CD4-positive, alpha-beta memory T cell (primary cell): ENCODE results near the gene PTPRG. TPM values are rescaled to one million over a fixed set of nuclear protein-coding genes. Genes with fewer than 3 reads are reported as not detected.

ENCODE experiments used
- CTCF ChIA-PET: fragments of 350-600 bp; sonication (Branson Sonifier 250); formaldehyde crosslinking; loops from one replicate; lab custom pipeline; 2021; ENCODE audit warnings: inconsistent platforms; ENCODE audit not compliant: partially characterized antibody; lab: Charles Lee
- POLR2A ChIA-PET: fragments of 350-600 bp; sonication (Branson Sonifier 250); formaldehyde crosslinking; loops from one replicate; lab custom pipeline; 2021; ENCODE audit not compliant: partially characterized antibody; lab: Charles Lee
- DNase-seq, 5 donors: peaks; one replicate each; pipeline versions ENCODE4 v3.0.0 to v3.0.0-alpha.2; 2020 to 2022; ENCODE audit warnings: mixed read lengths in 1 of 5
- H3K27ac ChIP-seq: one replicate; pipeline ENCODE4 v1.7.0; 2013; ENCODE audit warnings: low read depth, low read length
- H3K27me3 ChIP-seq: 2 replicates; pipeline ENCODE4 v1.7.0; 2013; ENCODE audit warnings: mild to moderate bottlenecking, low read length, moderate library complexity; ENCODE audit not compliant: insufficient read depth
- H3K36me3 ChIP-seq: 2 replicates; pipeline ENCODE4 v1.7.0; 2013; ENCODE audit warnings: mild to moderate bottlenecking, low read length, moderate library complexity; ENCODE audit not compliant: insufficient read depth
- H3K4me1 ChIP-seq: 2 replicates; pipeline ENCODE4 v1.7.0; 2013; ENCODE audit warnings: mild to moderate bottlenecking, low read length, moderate library complexity; ENCODE audit not compliant: insufficient read depth
- H3K4me3 ChIP-seq, 2 donors: one replicate each; pipeline ENCODE4 v1.7.0; 2013; ENCODE audit warnings: low read length in 2 of 2, mild to moderate bottlenecking in 1 of 2
- H3K9me3 ChIP-seq, 2 donors: one replicate each; pipeline ENCODE4 v1.7.0; 2013; ENCODE audit warnings: low read length in 2 of 2, control low read depth in 1 of 2; ENCODE audit not compliant: control insufficient read depth in 1 of 2
- H3K27ac Mint-ChIP-seq, 7 donors: one replicate each; pipeline ENCODE4 v1.8.0; 2020 to 2021; ENCODE audit warnings: mixed read lengths in 7 of 7, mild to moderate bottlenecking in 6 of 7, inconsistent platforms in 3 of 7, moderate library complexity in 3 of 7
- H3K27me3 Mint-ChIP-seq, 2 donors: one replicate each; pipeline ENCODE4 v1.8.0; 2020 to 2021; ENCODE audit warnings: mixed read lengths in 2 of 2
- H3K36me3 Mint-ChIP-seq, 2 donors: one replicate each; pipeline ENCODE4 v1.8.0; 2020 to 2021; ENCODE audit warnings: mixed read lengths in 2 of 2, inconsistent platforms in 1 of 2, mild to moderate bottlenecking in 1 of 2
- H3K4me1 Mint-ChIP-seq, 4 donors: one replicate each; pipeline ENCODE4 v1.8.0; 2020 to 2021; ENCODE audit warnings: mixed read lengths in 4 of 4, mild to moderate bottlenecking in 1 of 4
- H3K4me3 Mint-ChIP-seq, 8 donors: one replicate each; pipeline ENCODE4 v1.8.0; 2020 to 2021; ENCODE audit warnings: mixed read lengths in 8 of 8, mild to moderate bottlenecking in 7 of 8, moderate library complexity in 6 of 8, inconsistent platforms in 3 of 8
- H3K9me3 Mint-ChIP-seq, 8 donors: one replicate each; pipeline ENCODE4 v1.8.0; 2020 to 2021; ENCODE audit warnings: mixed read lengths in 8 of 8, mild to moderate bottlenecking in 5 of 8, inconsistent platforms in 3 of 8, moderate library complexity in 1 of 8
- intact Hi-C: fragments of 100-400 bp; cut with micrococcal nuclease; formaldehyde crosslinking; loops from one replicate; pipeline ENCODE4 v1.15.1; 2023
- polyA plus RNA-seq, 2 donors: library from polyadenylated mRNA; unstranded; fragments of 300-500 nt; fragmentation: Illumina TruSeq; gene quantifications; one replicate each; pipeline ENCODE4 v1.2.3, GENCODE V29; 2021
- total RNA-seq, 2 experiments: library from RNA; stranded (reverse); gene quantifications; one replicate each; pipeline ENCODE4 v1.2.3, GENCODE V29; 2021

Gene PTPRG
- total and polyA plus RNA-seq, 4 experiments from 2014 or later, result not detected

- DNase-seq, result no peak
- Mint-ChIP-seq H3K27me3 (no peaks in the 10 kb centered on the region), H3K9me3 (peaks cover 0 to 7% (median under 1%) of the 10 kb centered on the region in 8 donors), H3K36me3 (no peaks in the 10 kb centered on the region), H3K27ac (no peak overlapping the region), H3K4me3 (no peak overlapping the region), H3K4me1 (no peaks in the 10 kb centered on the region)
- ChIA-PET POLR2A (no interaction called here), CTCF (no interaction called here)
- H3K27ac ChIP-seq, result no peak overlapping the region
- intact Hi-C loops, result no loop called here
- no peaks in the 10 kb centered on the region for H3K36me3 ChIP-seq
- H3K9me3 ChIP-seq, result no peaks in the 10 kb centered on the region
- no peak overlapping the region for H3K4me3 ChIP-seq
- no peaks in the 10 kb centered on the region for H3K27me3 ChIP-seq
- no peaks in the 10 kb centered on the region for H3K4me1 ChIP-seq
Measured at GRCh38 chr3:62139957-62140356, 578.6 kb downstream of the PTPRG start.

DNA sequence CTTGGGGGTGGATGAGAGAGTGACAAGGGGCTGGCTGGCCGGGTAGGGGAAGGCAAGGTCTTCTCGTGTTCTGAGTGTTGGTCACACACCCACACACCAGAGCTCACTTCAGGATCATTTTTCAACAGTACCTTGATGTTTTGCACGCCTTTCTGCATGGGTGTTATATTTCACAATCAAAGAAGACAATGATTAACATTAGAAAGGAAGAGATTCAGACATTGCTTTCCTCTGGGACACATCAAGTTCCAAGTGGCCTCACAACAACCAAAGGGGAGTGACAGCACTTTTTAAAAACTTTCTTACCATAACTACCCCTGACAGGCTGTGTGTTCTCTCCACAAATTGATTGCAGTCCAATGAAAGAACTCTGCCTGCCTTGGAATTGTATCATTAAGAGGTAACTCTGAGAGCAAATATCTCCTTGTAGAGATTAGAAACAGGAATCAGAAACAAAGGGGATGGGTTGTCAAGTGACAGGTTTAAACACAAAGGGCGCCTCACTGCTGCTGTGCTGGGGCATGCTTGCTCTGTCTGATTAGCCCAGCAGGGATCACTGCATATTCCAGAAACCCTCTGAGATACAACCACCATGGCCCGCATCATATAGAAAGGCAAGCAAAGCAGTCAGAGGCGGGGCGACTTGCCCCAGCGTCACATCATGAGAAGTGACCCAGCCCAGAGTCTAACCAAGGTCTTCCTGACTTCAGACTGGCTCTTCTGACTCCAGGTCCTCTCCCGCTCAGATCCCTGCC, 581.1 kb downstream of the PTPRG start:
- no peak overlapping the region for H3K4me3 Mint-ChIP-seq
- Histone ChIP-seq H3K9me3 (no peaks in the 10 kb centered on the region), H3K27ac (no peak overlapping the region), H3K4me1 (no peaks in the 10 kb centered on the region), H3K27me3 (no peaks in the 10 kb centered on the region), H3K4me3 (no peak overlapping the region), H3K36me3 (no peaks in the 10 kb centered on the region)
- no peaks in the 10 kb centered on the region for H3K27me3 Mint-ChIP-seq
- peaks cover 0 to 3% (median 0%) of the 10 kb centered on the region in 8 donors for H3K9me3 Mint-ChIP-seq
- no peaks in the 10 kb centered on the region for H3K36me3 Mint-ChIP-seq
- intact Hi-C loops, result no loop called here
- DNase-seq, result no peak
- CTCF ChIA-PET, result no interaction called here
- H3K4me1 Mint-ChIP-seq, result no peaks in the 10 kb centered on the region
- POLR2A ChIA-PET, result no interaction called here
- no peak overlapping the region for H3K27ac Mint-ChIP-seq

DNA sequence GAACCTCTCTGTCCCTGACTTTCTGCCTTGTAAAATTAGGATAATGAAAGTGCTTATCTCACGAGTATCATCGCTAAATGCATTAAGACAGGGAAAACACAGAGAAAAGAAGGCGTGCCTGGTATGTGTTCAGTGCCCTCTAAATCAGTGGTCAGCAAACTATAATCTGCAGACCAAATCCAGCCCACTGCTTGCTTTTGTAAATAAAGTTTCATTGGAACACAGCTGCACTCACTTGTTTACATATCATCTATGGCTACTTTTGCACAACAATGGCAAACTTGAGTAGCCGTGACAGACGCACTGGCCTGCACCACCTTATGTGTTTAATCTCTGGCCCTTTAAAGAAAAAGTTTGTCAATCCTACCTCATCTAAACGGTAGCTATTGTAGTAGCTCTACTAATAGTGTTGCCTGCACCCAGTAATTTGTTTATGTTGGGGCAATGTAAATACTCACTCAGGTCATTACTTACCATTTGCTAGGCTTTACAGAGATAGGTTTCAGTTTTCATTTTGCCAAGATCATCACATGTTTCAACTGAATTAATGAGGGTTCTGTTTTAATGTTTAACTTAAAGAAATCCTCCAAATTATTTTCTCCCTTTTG, 582.6 kb downstream of the PTPRG start:
- intact Hi-C loops, result no loop called here
- no peaks in the 10 kb centered on the region for H3K9me3 ChIP-seq

GRCh38 chr3:62144482-62144881, 583.1 kb downstream of the PTPRG start:
- no peak overlapping the region for H3K4me3 ChIP-seq
- no peaks in the 10 kb centered on the region for H3K27me3 Mint-ChIP-seq
- no peaks in the 10 kb centered on the region for H3K4me1 Mint-ChIP-seq
- H3K27ac ChIP-seq, result no peak overlapping the region
- H3K9me3 ChIP-seq, result no peaks in the 10 kb centered on the region
- intact Hi-C loops, result no loop called here
- no peaks in the 10 kb centered on the region for H3K4me1 ChIP-seq
- DNase-seq, result no peak
- CTCF ChIA-PET, result no interaction called here
- POLR2A ChIA-PET, result no interaction called here
- no peak overlapping the region for H3K27ac Mint-ChIP-seq
- no peaks in the 10 kb centered on the region for H3K27me3 ChIP-seq
- H3K36me3 Mint-ChIP-seq, result no peaks in the 10 kb centered on the region
- no peaks in the 10 kb centered on the region for H3K36me3 ChIP-seq
- peaks cover 0 to 3% (median 0%) of the 10 kb centered on the region in 8 donors for H3K9me3 Mint-ChIP-seq
- no peak overlapping the region for H3K4me3 Mint-ChIP-seq

More for the DNA sequence above, 582.6 kb downstream of the PTPRG start:
- Mint-ChIP-seq H3K36me3 (no peaks in the 10 kb centered on the region), H3K4me3 (no peak overlapping the region), H3K27ac (no peak overlapping the region), H3K9me3 (peaks cover 0 to 3% (median 0%) of the 10 kb centered on the region in 8 donors), H3K4me1 (no peaks in the 10 kb centered on the region), H3K27me3 (no peaks in the 10 kb centered on the region)
- no peak overlapping the region for H3K4me3 ChIP-seq
- no peak for DNase-seq
- H3K27me3 ChIP-seq, result no peaks in the 10 kb centered on the region
- ChIA-PET POLR2A (interaction anchor here (0.7 kb wide), 1 partner anchor 603 kb away, joined by 3 read pairs; no protein-coding TSS in a partner anchor), CTCF (interaction anchor here (1.0 kb wide), 1 partner anchor 44 kb away, joined by 3 read pairs; no protein-coding TSS in a partner anchor)
- no peaks in the 10 kb centered on the region for H3K4me1 ChIP-seq
- no peaks in the 10 kb centered on the region for H3K36me3 ChIP-seq
- H3K27ac ChIP-seq, result no peak overlapping the region

- Histone ChIP-seq H3K27ac (no peak overlapping the region), H3K9me3 (no peaks in the 10 kb centered on the region), H3K27me3 (no peaks in the 10 kb centered on the region), H3K4me3 (no peak overlapping the region), H3K4me1 (no peaks in the 10 kb centered on the region), H3K36me3 (no peaks in the 10 kb centered on the region)
- ChIA-PET CTCF (no interaction called here), POLR2A (no interaction called here)
- peaks cover 0 to 3% (median 0%) of the 10 kb centered on the region in 8 donors for H3K9me3 Mint-ChIP-seq
- H3K4me3 Mint-ChIP-seq, result no peak overlapping the region
- intact Hi-C loops, result no loop called here
- H3K36me3 Mint-ChIP-seq, result no peaks in the 10 kb centered on the region
- no peaks in the 10 kb centered on the region for H3K27me3 Mint-ChIP-seq
- no peak for DNase-seq
- no peak overlapping the region for H3K27ac Mint-ChIP-seq
- H3K4me1 Mint-ChIP-seq, result no peaks in the 10 kb centered on the region
Measured at GRCh38 chr3:62145086-62145757, 583.9 kb downstream of the PTPRG start.

- ChIA-PET POLR2A (no interaction called here), CTCF (no interaction called here)
- Histone ChIP-seq H3K4me3 (no peak overlapping the region), H3K36me3 (no peaks in the 10 kb centered on the region), H3K27ac (no peak overlapping the region), H3K9me3 (no peaks in the 10 kb centered on the region), H3K4me1 (no peaks in the 10 kb centered on the region), H3K27me3 (no peaks in the 10 kb centered on the region)
- intact Hi-C loops, result no loop called here
- no peak for DNase-seq
- Mint-ChIP-seq H3K36me3 (no peaks in the 10 kb centered on the region), H3K4me3 (no peak overlapping the region), H3K27me3 (no peaks in the 10 kb centered on the region), H3K4me1 (no peaks in the 10 kb centered on the region), H3K27ac (no peak overlapping the region), H3K9me3 (peaks cover 0 to 3% (median 0%) of the 10 kb centered on the region in 8 donors)
Measured at GRCh38 chr3:62149539-62149938, 588.2 kb downstream of the PTPRG start.

DNA sequence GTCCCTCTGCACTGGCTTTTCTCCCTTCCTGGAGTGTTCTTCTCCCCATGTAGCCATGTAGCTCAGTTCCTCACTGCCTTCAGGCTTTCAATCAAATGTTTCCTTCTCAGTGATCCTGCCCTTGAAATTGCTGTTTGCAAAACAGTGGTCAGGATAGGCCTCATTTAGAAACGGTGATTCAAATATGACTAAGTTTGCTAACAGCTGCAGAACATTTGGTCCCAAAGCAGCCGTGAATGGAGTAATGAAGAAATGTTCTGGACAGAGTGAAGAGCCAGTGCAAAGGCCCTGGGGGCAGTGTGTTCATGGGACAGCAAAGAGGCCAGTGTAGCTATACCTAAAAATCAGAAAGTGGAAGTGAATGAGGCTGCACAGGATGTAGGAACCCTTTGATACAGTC, 588.6 kb downstream of the PTPRG start:
- Mint-ChIP-seq H3K27ac (no peak overlapping the region), H3K4me3 (no peak overlapping the region), H3K4me1 (no peaks in the 10 kb centered on the region), H3K36me3 (no peaks in the 10 kb centered on the region), H3K9me3 (peaks cover 0 to 3% (median 0%) of the 10 kb centered on the region in 8 donors), H3K27me3 (no peaks in the 10 kb centered on the region)
- intact Hi-C loops, result no loop called here
- no peaks in the 10 kb centered on the region for H3K27me3 ChIP-seq
- no peaks in the 10 kb centered on the region for H3K36me3 ChIP-seq
- H3K9me3 ChIP-seq, result no peaks in the 10 kb centered on the region
- POLR2A ChIA-PET, result no interaction called here
- no peak overlapping the region for H3K4me3 ChIP-seq
- no peak for DNase-seq
- no peak overlapping the region for H3K27ac ChIP-seq
- H3K4me1 ChIP-seq, result no peaks in the 10 kb centered on the region
- CTCF ChIA-PET, result no interaction called here
